Omental fat pad (tissue), 4 donors: ENCODE data around the gene RIN1. TPM values are rescaled to one million over a fixed set of nuclear protein-coding genes. Genes with fewer than 3 reads are reported as not detected.

ENCODE experiments used
- ATAC-seq: fragments of 150-250 bp; one replicate; pipeline ENCODE4 v1.9.1; 2016; ENCODE audit warnings: mild to moderate bottlenecking, moderate library complexity; ENCODE audit not compliant: low FRiP score
- DNase-seq: peaks from one replicate; pipeline ENCODE4 v3.0.0-alpha.2; 2019; ENCODE audit warnings: low spot score
- total RNA-seq, 4 donors: library from RNA; depleted of rRNA; stranded (reverse); fragments of >200 nt; gene quantifications; one replicate each; pipeline ENCODE4 v1.1.0, GENCODE V29; 2016
- TF ChIP-seq, protein P1 (sequence below), 3 donors: fragments of 450-650 bp; IDR thresholded peaks; one replicate each; pipeline ENCODE4 v1.5.1; 2016 to 2017; ENCODE audit warnings: antibody characterized with exemption in 3 of 3, mild to moderate bottlenecking in 3 of 3, moderate library complexity in 2 of 3

RIN1 gene
- total RNA-seq, 4 donors from 2014 or later = 2.9 to 34.6 (median 3.6) TPM

DNA sequence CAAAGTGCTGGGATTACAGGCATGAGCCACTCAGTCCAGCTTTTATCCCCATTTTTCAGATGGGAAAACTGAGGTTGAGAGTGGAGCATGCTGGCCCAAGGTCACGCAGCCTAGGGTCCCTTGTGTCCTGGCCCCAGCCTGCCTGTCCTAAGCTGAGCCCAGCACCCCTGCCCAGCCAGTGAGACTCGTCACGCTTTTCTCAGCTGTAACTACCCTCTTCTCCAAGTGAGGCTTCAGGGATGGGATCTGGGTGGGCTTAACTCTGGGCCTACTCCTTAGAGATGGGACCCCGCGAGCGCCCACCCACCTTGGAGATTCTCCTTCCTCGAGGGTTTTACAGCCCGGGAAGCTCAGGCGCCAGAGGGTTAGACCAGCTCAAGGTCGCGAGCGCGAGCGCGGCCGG lies 44.9 kb downstream of the RIN1 start:
- TF ChIP-seq, protein P1, sequence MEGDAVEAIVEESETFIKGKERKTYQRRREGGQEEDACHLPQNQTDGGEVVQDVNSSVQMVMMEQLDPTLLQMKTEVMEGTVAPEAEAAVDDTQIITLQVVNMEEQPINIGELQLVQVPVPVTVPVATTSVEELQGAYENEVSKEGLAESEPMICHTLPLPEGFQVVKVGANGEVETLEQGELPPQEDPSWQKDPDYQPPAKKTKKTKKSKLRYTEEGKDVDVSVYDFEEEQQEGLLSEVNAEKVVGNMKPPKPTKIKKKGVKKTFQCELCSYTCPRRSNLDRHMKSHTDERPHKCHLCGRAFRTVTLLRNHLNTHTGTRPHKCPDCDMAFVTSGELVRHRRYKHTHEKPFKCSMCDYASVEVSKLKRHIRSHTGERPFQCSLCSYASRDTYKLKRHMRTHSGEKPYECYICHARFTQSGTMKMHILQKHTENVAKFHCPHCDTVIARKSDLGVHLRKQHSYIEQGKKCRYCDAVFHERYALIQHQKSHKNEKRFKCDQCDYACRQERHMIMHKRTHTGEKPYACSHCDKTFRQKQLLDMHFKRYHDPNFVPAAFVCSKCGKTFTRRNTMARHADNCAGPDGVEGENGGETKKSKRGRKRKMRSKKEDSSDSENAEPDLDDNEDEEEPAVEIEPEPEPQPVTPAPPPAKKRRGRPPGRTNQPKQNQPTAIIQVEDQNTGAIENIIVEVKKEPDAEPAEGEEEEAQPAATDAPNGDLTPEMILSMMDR (IDR thresholded peaks at IDR 0.05) = no peak
- no peak for ATAC-seq
- no peak for DNase-seq

DNA sequence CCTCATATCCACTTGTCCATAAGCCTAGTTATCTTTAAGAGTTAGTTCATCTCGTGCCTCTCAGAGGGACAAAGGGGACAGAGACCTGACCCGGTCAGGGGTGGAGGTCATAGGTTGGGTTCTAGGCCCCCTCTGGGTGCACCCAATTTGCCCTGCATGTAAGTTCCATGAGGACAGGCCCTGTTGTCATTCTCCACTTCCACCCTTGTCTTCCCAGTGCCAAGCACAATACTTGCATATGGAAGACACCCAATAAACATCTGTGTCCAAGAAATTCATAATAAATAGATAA lies 46.0 kb downstream of the RIN1 start:
- TF ChIP-seq, protein P1 (IDR thresholded peaks at IDR 0.05) = no peak
- ATAC-seq (no peak), DNase-seq (no peak)

DNA sequence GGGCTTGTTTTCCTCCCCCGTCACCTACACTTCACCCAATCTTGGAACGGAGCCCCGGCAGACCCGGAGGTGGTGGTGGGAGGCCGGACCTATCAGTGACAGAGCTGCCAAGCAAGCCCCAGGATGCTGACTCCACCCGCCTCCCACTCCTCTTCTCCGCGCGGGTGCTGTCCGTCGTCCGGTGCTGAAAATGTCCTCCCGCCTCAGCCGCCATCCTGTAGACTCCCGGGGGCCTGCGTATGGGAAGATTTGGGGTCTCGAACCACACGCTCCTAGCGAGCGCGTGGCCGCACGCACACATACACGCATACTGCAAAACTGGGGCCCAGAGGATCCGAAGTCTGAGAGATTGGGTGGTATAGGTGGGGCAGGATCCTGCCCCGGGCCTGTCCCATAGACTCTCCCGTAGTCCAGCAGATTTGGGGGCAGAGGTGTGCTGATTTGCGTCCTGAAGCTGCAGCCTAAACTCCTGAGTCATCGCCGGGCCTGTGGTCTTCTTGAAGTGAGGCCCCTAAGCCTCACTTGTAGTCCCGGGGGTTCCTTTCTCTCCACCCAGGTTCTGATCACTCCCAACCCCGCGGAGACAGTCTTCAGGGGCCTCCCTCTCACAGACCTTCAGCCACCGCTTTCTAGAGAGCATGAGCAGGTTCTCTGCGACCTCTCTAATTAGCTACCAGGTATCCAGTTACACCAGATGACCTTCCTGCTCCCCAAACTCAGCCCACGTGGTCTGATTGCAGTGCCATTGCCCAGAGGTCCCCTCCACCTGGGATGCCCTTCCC lies 46.5 kb downstream of the RIN1 start:
- DNase-seq (peak; percentile 56), ATAC-seq (peak; percentile 55)
- TF ChIP-seq, protein P1 (IDR thresholded peaks at IDR 0.05) = no peak

DNA sequence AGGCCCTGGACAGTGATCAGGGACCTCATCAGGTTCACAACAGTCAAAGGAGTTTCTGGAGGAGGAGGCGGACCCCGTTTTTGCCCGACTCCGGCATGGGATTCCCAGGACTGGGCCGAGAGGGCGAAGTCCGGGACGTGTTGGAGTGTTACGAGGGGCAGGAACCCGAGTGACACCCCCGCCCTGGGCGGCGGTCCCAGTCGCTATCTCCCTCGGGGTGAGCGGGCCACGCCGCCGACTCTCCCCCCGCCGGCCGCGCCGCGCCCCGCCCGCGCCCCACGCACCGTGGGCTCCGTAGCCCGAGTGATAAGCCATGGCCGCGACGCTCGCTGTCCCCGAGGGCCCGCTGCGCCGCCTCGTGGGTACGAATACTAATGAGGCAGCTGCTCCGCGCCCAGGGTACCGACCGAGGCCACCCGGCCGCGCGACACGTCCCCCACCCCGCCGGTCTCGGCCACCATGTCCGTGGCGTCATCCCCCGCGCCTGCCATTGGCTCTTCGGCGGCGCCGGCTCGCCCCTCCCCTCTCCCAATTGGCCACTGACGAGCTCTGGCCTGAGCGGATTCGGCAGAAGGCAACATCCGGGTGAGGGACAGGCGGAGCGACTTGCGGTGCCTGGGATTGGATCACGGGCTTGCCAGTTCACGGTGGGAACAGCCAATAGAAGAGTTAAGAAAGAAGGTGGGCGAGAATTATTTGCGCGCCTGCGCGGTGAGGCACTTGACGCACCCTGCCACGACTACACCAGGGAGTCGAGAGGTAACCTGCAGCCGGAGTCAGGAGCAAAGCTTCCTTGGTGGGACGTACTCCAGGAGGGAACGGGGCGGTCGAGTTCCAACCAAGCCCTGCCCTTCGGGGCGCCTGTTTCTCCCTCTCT lies 47.3 kb downstream of the RIN1 start, which contains the start of gene YIF1A:
YIF1A (minus strand) TSS at position 473 of the 877 bp plus-strand sequence; CDS start at position 315, 158 bp downstream.
- TF ChIP-seq, protein P1 (IDR thresholded peaks at IDR 0.05) = no peak

DNA sequence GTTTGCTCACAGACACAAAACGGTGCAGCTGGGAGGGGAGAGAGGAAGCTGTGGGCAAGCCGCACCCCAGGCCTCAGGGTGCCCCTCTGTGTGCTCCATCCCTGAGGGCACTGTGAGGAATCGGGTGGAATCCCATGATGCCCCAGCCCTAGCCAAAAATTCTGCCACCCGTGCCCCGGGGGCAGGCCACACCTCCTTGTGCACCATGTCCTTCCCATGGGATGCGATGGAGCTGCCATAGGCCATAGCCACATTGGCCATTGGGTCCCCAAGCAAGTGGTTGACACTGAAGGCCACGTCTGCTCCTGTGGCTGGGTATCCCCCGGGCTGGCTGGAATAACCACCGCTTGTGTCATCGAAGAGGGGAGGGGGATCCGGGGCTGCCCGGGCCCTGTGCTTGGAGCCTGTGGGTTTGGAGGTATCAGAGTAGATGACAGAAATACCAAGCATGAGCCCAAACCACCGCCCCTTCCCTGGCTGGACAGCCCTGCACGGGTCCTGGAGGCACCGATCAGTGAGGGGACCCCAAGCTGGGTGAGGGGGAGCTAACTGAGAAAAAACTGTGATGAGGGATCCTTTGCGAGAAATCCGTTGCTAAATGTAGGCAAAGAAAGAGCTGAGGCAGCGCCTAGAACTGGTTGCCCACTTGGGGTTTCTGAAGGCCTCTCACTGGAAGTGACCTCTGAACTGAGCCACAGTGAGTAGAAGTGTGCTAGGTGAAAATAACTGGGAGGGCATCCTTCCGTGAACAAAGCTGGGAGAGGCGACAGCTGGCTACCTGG lies 48.2 kb downstream of the RIN1 start:
- ATAC-seq = no peak
- TF ChIP-seq, protein P1 (IDR thresholded peaks at IDR 0.05) = no peak
- DNase-seq = no peak

More for the DNA sequence above, 47.3 kb downstream of the RIN1 start, which contains the start of gene YIF1A:
- DNase-seq (peak; percentile 88), ATAC-seq (peak; percentile 90)

DNA sequence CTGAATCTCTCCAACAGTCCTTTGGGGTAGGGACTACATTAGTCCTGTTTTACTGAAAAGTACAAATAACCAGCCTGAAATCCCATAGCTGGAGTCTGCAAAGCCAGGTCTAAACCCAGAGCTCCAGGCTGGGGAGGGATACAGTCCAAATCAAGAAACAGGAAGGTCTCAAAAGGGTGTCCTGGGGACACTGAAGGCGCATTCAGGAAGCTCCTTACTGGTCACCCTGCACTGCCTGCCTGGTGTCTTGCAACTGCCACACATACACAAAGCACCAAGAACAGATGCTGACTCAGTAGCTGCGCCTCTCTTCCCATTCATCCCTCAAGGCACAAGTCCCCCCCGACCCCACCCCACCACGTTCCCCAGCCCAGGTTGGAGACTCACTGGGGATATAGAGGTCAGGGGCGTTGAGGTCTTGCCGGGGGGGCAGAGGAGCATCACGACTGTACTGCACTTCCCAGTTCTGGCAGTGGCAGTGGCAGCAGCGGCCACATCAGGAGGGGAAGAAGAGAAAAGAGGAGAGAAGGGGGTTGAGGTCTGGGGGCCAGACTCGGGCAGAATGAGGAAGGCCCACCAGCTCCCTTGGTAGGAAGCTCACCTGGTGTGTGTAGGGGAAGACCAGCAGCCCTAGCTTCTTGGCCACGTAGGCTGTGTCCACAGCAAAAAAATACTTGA lies 48.9 kb downstream of the RIN1 start:
- no peak for DNase-seq
- no peak for ATAC-seq
- TF ChIP-seq, protein P1 (IDR thresholded peaks at IDR 0.05) = no peak
